ENCODE data around the gene RRBP1. TPM values are rescaled to one million over a fixed set of nuclear protein-coding genes. Genes with fewer than 3 reads are reported as not detected.

Gene RRBP1
- total and polyA plus RNA-seq, 3 donors from 2014 or later, result 93.8 to 146 (median 144) TPM

DNA sequence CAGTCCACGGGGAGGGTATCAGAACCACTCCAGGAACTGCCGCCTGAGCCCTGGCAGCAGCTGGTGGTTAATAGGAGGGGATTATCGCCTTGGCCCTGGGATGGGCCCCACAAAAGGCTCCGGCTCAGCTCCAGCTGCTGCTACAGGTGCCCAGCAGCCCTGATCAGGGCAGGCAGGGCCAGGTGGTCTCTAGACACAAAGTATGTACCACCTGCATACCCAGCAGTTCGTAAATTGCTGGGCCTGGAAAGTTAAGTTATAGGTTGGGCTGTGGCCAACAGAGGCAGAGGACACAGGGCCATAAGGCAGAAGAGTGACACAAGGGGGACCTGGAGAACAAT lies 35.1 kb downstream of the RRBP1 start:
- H3K4me3 ChIP-seq, result no peak overlapping the region
- H3K4me1 ChIP-seq, result peaks cover 41% of the 10 kb centered on the region
- 55 to 88% methylated on average over 1 to 5 of the region's 5 CpGs for WGBS, 2 donors
- no peaks in the 10 kb centered on the region for H3K36me3 ChIP-seq (ENCODE audit: low read depth, missing control alignments)
- no peaks in the 10 kb centered on the region for H3K9me3 ChIP-seq
- H3K27me3 ChIP-seq, result no peaks in the 10 kb centered on the region
- DNase-seq, result no peak
- TF ChIP-seq POLR2A (IDR thresholded peaks at IDR 0.05), result no peak
- TF ChIP-seq, protein P1, sequence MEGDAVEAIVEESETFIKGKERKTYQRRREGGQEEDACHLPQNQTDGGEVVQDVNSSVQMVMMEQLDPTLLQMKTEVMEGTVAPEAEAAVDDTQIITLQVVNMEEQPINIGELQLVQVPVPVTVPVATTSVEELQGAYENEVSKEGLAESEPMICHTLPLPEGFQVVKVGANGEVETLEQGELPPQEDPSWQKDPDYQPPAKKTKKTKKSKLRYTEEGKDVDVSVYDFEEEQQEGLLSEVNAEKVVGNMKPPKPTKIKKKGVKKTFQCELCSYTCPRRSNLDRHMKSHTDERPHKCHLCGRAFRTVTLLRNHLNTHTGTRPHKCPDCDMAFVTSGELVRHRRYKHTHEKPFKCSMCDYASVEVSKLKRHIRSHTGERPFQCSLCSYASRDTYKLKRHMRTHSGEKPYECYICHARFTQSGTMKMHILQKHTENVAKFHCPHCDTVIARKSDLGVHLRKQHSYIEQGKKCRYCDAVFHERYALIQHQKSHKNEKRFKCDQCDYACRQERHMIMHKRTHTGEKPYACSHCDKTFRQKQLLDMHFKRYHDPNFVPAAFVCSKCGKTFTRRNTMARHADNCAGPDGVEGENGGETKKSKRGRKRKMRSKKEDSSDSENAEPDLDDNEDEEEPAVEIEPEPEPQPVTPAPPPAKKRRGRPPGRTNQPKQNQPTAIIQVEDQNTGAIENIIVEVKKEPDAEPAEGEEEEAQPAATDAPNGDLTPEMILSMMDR (IDR thresholded peaks at IDR 0.05), result no peak
- intact Hi-C loops (cut with DNase I; ENCODE audit: low total_unique reads), result no loop called here
- no peak overlapping the region for H3K27ac ChIP-seq

GRCh38 chr20:17646209-17646960 lies 35.7 kb downstream of the RRBP1 start:
- intact Hi-C loops (cut with DNase I; ENCODE audit: low total_unique reads), result no loop called here
- Histone ChIP-seq H3K36me3 (ENCODE audit: low read depth, missing control alignments) (no peaks in the 10 kb centered on the region), H3K4me1 (peaks cover 40% of the 10 kb centered on the region), H3K27ac (no peak overlapping the region), H3K9me3 (no peaks in the 10 kb centered on the region), H3K27me3 (no peaks in the 10 kb centered on the region), H3K4me3 (no peak overlapping the region)
- WGBS, 2 donors, result 39 to 68% methylated on average over 14 of the region's 14 CpGs
- TF ChIP-seq, protein P1 (IDR thresholded peaks at IDR 0.05), result no peak
- no peak for TF ChIP-seq POLR2A (IDR thresholded peaks at IDR 0.05)
- peak; percentile 63 for DNase-seq

DNA sequence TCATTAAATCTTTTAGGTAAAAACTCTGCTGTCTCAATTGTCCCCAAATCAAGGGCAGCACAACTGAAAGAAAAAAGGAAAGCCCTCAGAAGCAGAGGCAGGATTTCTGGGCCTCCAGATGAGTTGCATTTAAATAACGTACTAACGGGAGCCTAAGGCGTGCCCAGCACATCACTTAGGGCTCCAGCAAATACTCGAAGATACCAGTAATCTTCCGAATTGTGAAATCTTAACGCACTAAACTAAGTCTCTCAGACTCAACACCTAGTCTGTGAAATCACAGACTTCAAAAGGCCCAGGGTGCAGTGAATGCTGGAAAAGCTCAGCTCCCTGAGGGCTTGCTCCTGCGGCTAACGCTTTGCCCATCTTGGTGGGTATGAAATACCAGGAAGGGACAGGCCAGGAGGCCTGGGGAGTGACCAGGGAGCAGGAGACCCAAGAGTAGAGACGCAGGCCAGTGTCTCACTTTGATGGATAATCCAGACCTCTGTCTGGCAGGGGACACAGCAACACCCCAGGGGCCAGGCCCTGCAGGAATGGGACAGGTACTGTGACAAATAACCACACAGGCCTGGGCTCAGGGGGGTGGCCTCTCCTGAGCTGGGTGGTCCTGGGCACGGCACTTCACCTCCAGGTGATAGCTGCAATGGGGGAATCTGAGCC lies 36.4 kb downstream of the RRBP1 start:
- H3K4me3 ChIP-seq, result no peak overlapping the region
- whole genome bisulfite sequencing, 2 donors, result 75 to 88% methylated on average over 9 to 10 of the region's 10 CpGs

DNA sequence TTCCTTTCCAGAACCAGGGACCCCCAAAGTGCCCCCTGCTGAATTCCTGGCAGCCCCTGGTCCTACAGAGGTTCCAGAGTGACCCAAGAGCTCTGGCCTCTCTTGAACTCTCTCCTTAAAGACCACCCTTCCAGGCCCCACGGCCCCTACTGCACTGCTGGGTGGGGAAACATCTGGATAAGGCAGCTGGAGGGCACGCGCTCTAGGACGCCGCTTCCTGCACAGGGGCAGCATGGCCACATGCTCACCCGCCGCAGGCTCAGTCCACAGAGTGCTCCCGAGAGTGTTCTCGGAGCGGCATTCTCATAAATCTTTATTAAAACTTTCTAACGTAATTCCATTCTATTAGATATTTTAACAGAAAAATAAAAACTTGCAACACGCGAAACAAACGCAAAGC lies 37.0 kb downstream of the RRBP1 start:
- 94 to 98% methylated on average over 14 of the region's 14 CpGs for WGBS, 2 donors
- TF ChIP-seq POLR2A (IDR thresholded peaks at IDR 0.05), result no peak
- TF ChIP-seq, protein P1 (IDR thresholded peaks at IDR 0.05), result no peak
- Histone ChIP-seq H3K4me3 (no peak overlapping the region), H3K36me3 (ENCODE audit: low read depth, missing control alignments) (no peaks in the 10 kb centered on the region), H3K9me3 (no peaks in the 10 kb centered on the region), H3K4me1 (peaks cover 34% of the 10 kb centered on the region), H3K27me3 (no peaks in the 10 kb centered on the region), H3K27ac (no peak overlapping the region)
- intact Hi-C loops (cut with DNase I; ENCODE audit: low total_unique reads), result no loop called here
- no peak for DNase-seq

More for the DNA sequence above, 36.4 kb downstream of the RRBP1 start:
- no peak overlapping the region for H3K27ac ChIP-seq
- H3K27me3 ChIP-seq, result no peaks in the 10 kb centered on the region
- no peaks in the 10 kb centered on the region for H3K36me3 ChIP-seq (ENCODE audit: low read depth, missing control alignments)
- TF ChIP-seq POLR2A (IDR thresholded peaks at IDR 0.05), result no peak
- TF ChIP-seq, protein P1 (IDR thresholded peaks at IDR 0.05), result no peak
- DNase-seq, result no peak
- H3K9me3 ChIP-seq, result no peaks in the 10 kb centered on the region
- H3K4me1 ChIP-seq, result peaks cover 34% of the 10 kb centered on the region
- intact Hi-C loops (cut with DNase I; ENCODE audit: low total_unique reads), result no loop called here
